H9 (cell line): ENCODE measurements around the gene TPBGL. TPM values are rescaled to one million over a fixed set of nuclear protein-coding genes. Genes with fewer than 3 reads are reported as not detected.

Source experiments
- DNase-seq: peaks from one replicate; pipeline ENCODE4 v3.0.0-alpha.2; 2017
- H2AFZ ChIP-seq: one replicate; pipeline ENCODE4 v1.6.1; 2013; ENCODE audit warnings: mild to moderate bottlenecking, low read length, control low read depth, moderate library complexity
- H2AK5ac ChIP-seq: 2 replicates; pipeline ENCODE4 v1.6.1; 2013; ENCODE audit warnings: low read length, control low read depth, mixed read lengths; ENCODE audit not compliant: insufficient read length
- H2BK120ac ChIP-seq: one replicate; pipeline ENCODE4 v1.6.1; 2013; ENCODE audit warnings: low read depth, mild to moderate bottlenecking, low read length, control low read depth, inconsistent platforms; ENCODE audit not compliant: poor library complexity, severe bottlenecking
- H2BK12ac ChIP-seq: 2 replicates; pipeline ENCODE4 v1.6.1; 2013; ENCODE audit warnings: low read length, control low read depth, mixed read lengths, low read depth; ENCODE audit not compliant: insufficient read length
- H2BK15ac ChIP-seq: 2 replicates; pipeline ENCODE4 v1.6.1; 2013; ENCODE audit warnings: low read depth, low read length, control low read depth
- H2BK20ac ChIP-seq: one replicate; pipeline ENCODE4 v1.6.1; 2013; ENCODE audit warnings: low read depth, mild to moderate bottlenecking, low read length, control low read depth, inconsistent platforms; ENCODE audit not compliant: poor library complexity, severe bottlenecking
- H2BK5ac ChIP-seq: 2 replicates; pipeline ENCODE4 v1.6.1; 2013; ENCODE audit warnings: low read length, control low read depth, mixed read lengths; ENCODE audit not compliant: insufficient read length
- H3K14ac ChIP-seq: 2 replicates; pipeline ENCODE4 v1.6.1; 2013; ENCODE audit warnings: low read length, control low read depth; ENCODE audit not compliant: insufficient read depth
- H3K18ac ChIP-seq: 2 replicates; pipeline ENCODE4 v1.6.1; 2013; ENCODE audit warnings: low read depth, mild to moderate bottlenecking, mixed read lengths, low read length, control low read depth; ENCODE audit not compliant: insufficient read length
- H3K23ac ChIP-seq: 2 replicates; pipeline ENCODE4 v1.6.1; 2013; ENCODE audit warnings: low read length, control low read depth, mixed read lengths, low read depth; ENCODE audit not compliant: insufficient read length
- H3K23me2 ChIP-seq: 2 replicates; pipeline ENCODE4 v1.6.1; 2013; ENCODE audit warnings: low read depth, mild to moderate bottlenecking, mixed read lengths, low read length, control low read depth; ENCODE audit not compliant: insufficient read length, poor library complexity, severe bottlenecking
- H3K27ac ChIP-seq: 2 replicates; pipeline ENCODE4 v1.5.1; 2013; ENCODE audit warnings: low read length, control low read depth, mixed read lengths, low read depth; ENCODE audit not compliant: insufficient read length
- H3K27me3 ChIP-seq: 2 replicates; pipeline ENCODE4 v1.6.1; 2013; ENCODE audit warnings: low read length, control low read depth, inconsistent platforms; ENCODE audit not compliant: insufficient read depth
- H3K4ac ChIP-seq: 2 replicates; pipeline ENCODE4 v1.6.1; 2013; ENCODE audit warnings: low read depth, mild to moderate bottlenecking, control low read depth, inconsistent platforms, low read length, moderate library complexity
- H3K4me1 ChIP-seq: 2 replicates; pipeline ENCODE4 v1.6.1; 2013; ENCODE audit warnings: low read length, control low read depth, inconsistent platforms; ENCODE audit not compliant: insufficient read depth
- H3K4me2 ChIP-seq: 2 replicates; pipeline ENCODE4 v1.6.1; 2013; ENCODE audit warnings: low read length, control low read depth, mixed read lengths; ENCODE audit not compliant: insufficient read length, insufficient read depth
- H3K56ac ChIP-seq: 2 replicates; pipeline ENCODE4 v1.6.1; 2013; ENCODE audit warnings: low read depth, mild to moderate bottlenecking, mixed read lengths, low read length, control low read depth; ENCODE audit not compliant: insufficient read length
- H3K79me1 ChIP-seq: 2 replicates; pipeline ENCODE4 v1.6.1; 2013; ENCODE audit warnings: low read depth, mild to moderate bottlenecking, moderate library complexity, low read length, control low read depth, inconsistent platforms; ENCODE audit not compliant: insufficient read depth, poor library complexity, severe bottlenecking
- H3K79me2 ChIP-seq: 2 replicates; pipeline ENCODE4 v1.6.1; 2013; ENCODE audit warnings: low read length, control low read depth, inconsistent platforms; ENCODE audit not compliant: insufficient read depth
- H3K9ac ChIP-seq: 2 replicates; pipeline ENCODE4 v1.6.1; 2013; ENCODE audit warnings: low read length, control low read depth, mixed read lengths; ENCODE audit not compliant: insufficient read length; ENCODE audit errors: extremely low read depth
- H3K9me3 ChIP-seq: one replicate; pipeline ENCODE4 v1.6.1; 2013; ENCODE audit warnings: low read depth, low read length, inconsistent platforms; ENCODE audit not compliant: control insufficient read depth
- H3T11ph ChIP-seq: one replicate; pipeline ENCODE4 v1.6.1; 2013; ENCODE audit warnings: mild to moderate bottlenecking, low read length, control low read depth, inconsistent platforms
- H4K20me1 ChIP-seq: one replicate; pipeline ENCODE4 v1.6.1; 2013; ENCODE audit not compliant: control insufficient read depth, insufficient read length, insufficient read depth
- H4K5ac ChIP-seq: 2 replicates; pipeline ENCODE4 v1.6.1; 2013; ENCODE audit warnings: low read depth, mild to moderate bottlenecking, mixed read lengths, low read length, control low read depth; ENCODE audit not compliant: insufficient read length
- H4K8ac ChIP-seq: replicated peaks from 2 replicates; pipeline ENCODE4 v1.6.1; 2013; ENCODE audit warnings: low read length, control low read depth, mixed read lengths, low read depth; ENCODE audit not compliant: insufficient read length
- H4K91ac ChIP-seq: 2 replicates; pipeline ENCODE4 v1.6.1; 2013; ENCODE audit warnings: low read depth, mild to moderate bottlenecking, moderate library complexity, mixed read lengths, low read length, control low read depth; ENCODE audit not compliant: insufficient read length
- H3K27ac Mint-ChIP-seq, 3 experiments: 2 replicates in 2 of 3; 3 replicates in 1 of 3; pipeline ENCODE4 v1.8.0; 2020 to 2021; ENCODE audit warnings: mixed read lengths in 3 of 3, mild to moderate bottlenecking in 1 of 3, moderate library complexity in 1 of 3
- H3K27me3 Mint-ChIP-seq: 2 replicates; pipeline ENCODE4 v1.8.0; 2021; ENCODE audit warnings: low read depth, mild to moderate bottlenecking, moderate library complexity, mixed read lengths
- H3K36me3 Mint-ChIP-seq, 3 experiments: 2 replicates in 2 of 3; 3 replicates in 1 of 3; pipeline ENCODE4 v1.8.0; 2020 to 2021; ENCODE audit warnings: low read depth in 3 of 3, mixed read lengths in 3 of 3; ENCODE audit not compliant: insufficient read depth in 1 of 3
- H3K4me1 Mint-ChIP-seq, 2 experiments: 2 replicates each; pipeline ENCODE4 v1.8.0; 2020; ENCODE audit warnings: mixed read lengths in 2 of 2
- H3K4me3 Mint-ChIP-seq, 2 experiments: 2 replicates in 1 of 2; 3 replicates in 1 of 2; pipeline ENCODE4 v1.8.0; 2020 to 2021; ENCODE audit warnings: mild to moderate bottlenecking in 2 of 2, mixed read lengths in 2 of 2, moderate library complexity in 1 of 2
- H3K9me3 Mint-ChIP-seq, 2 experiments: 2 replicates in 1 of 2; 3 replicates in 1 of 2; pipeline ENCODE4 v1.8.0; 2020; ENCODE audit warnings: mild to moderate bottlenecking in 2 of 2, mixed read lengths in 2 of 2, moderate library complexity in 1 of 2
- CTCF ChIP-seq: fragments of 200-600 bp; sonication (generic); conservative IDR thresholded peaks from 3 replicates; pipeline ENCODE4 v1.8.0; 2021; ENCODE audit warnings: antibody characterized with exemption, mild to moderate bottlenecking
- WGBS: extraction: QIAGEN DNeasy Blood & Tissue Kit; methylation state at CpG from one replicate; pipeline ENCODE4 v1.1.7; 2013; ENCODE audit warnings: missing lambda C conversion rate, low lambda C conversion rate, mixed read lengths; ENCODE audit not compliant: insufficient read length; ENCODE audit errors: extremely low coverage; 5-methylcytosine and 5-hydroxymethylcytosine counted together
- total RNA-seq: library from RNA; stranded (reverse); gene quantifications from 2 replicates; pipeline ENCODE4 v1.2.1, GENCODE V29; 2021

TPBGL gene
- total RNA-seq, 1 experiment from 2014 or later, result 0.61 TPM

GRCh38 chr11:75233754-75234172 lies 6.8 kb upstream of the TPBGL start:
- no peak overlapping the region for H2BK15ac ChIP-seq
- H3K9ac ChIP-seq, result no peak overlapping the region
- H3K9me3 ChIP-seq, result no peaks in the 10 kb centered on the region
- no peaks in the 10 kb centered on the region for H3K4me1 ChIP-seq
- H2BK5ac ChIP-seq, result no peak overlapping the region
- H3K4me2 ChIP-seq, result no peak overlapping the region
- peaks cover 24% of the 10 kb centered on the region for H3K27me3 Mint-ChIP-seq
- H4K91ac ChIP-seq, result no peak overlapping the region
- H3K4me3 Mint-ChIP-seq, result no peak overlapping the region
- H4K8ac ChIP-seq, result no peak overlapping the region
- H3K36me3 Mint-ChIP-seq, result no peaks in the 10 kb centered on the region
- H3T11ph ChIP-seq, result no peak overlapping the region
- H3K4me1 Mint-ChIP-seq, result peaks cover 17 to 27% of the 10 kb centered on the region in 2 experiments
- H3K23me2 ChIP-seq, result no peaks in the 10 kb centered on the region
- WGBS, result no CpG with 5 or more reads among the region's 3 CpGs
- no peaks in the 10 kb centered on the region for H4K20me1 ChIP-seq
- no peak overlapping the region for H4K5ac ChIP-seq
- no peak overlapping the region for H2BK120ac ChIP-seq
- H2BK12ac ChIP-seq, result no peak overlapping the region
- no peak overlapping the region for H2BK20ac ChIP-seq
- H3K79me2 ChIP-seq, result 0 out of 2 replicates have a peak, but pooled peaks cover 2% of the 10 kb centered on the region
- H3K23ac ChIP-seq, result no peak overlapping the region
- no peak overlapping the region for H3K27ac Mint-ChIP-seq
- no peaks in the 10 kb centered on the region; the same call in 1 of the 2 replicates for H3K27me3 ChIP-seq
- peak; percentile 73 for DNase-seq
- H2AK5ac ChIP-seq, result no peak overlapping the region
- H3K14ac ChIP-seq, result no peak overlapping the region
- no peak for TF ChIP-seq CTCF
- no peak overlapping the region for H2AFZ ChIP-seq
- no peak overlapping the region for H3K27ac ChIP-seq
- no peak overlapping the region for H3K18ac ChIP-seq
- H3K56ac ChIP-seq, result no peak overlapping the region
- H3K9me3 Mint-ChIP-seq, result no peaks in the 10 kb centered on the region
- no peaks in the 10 kb centered on the region for H3K79me1 ChIP-seq
- H3K4ac ChIP-seq, result no peak overlapping the region
